GM12875 (cell line): Measurements from ENCODE around the gene SPAG4.
A peak's percentile ranks its signal among the peaks of the same experiment; 100 is the strongest.

Experiments used
- H3K4me3 ChIP-seq: one replicate; pipeline ENCODE4 v1.5.1; 2011; ENCODE audit warnings: low read depth, low read length, control low read depth
- TF ChIP-seq, protein P1 (sequence below): IDR thresholded peaks from 2 replicates; pipeline ENCODE4 v1.5.1; 2011; ENCODE audit warnings: low read depth, mild to moderate bottlenecking, control low read depth, inconsistent platforms, low read length, moderate library complexity, borderline replicate concordance; ENCODE audit not compliant: insufficient read depth

Gene SPAG4

DNA sequence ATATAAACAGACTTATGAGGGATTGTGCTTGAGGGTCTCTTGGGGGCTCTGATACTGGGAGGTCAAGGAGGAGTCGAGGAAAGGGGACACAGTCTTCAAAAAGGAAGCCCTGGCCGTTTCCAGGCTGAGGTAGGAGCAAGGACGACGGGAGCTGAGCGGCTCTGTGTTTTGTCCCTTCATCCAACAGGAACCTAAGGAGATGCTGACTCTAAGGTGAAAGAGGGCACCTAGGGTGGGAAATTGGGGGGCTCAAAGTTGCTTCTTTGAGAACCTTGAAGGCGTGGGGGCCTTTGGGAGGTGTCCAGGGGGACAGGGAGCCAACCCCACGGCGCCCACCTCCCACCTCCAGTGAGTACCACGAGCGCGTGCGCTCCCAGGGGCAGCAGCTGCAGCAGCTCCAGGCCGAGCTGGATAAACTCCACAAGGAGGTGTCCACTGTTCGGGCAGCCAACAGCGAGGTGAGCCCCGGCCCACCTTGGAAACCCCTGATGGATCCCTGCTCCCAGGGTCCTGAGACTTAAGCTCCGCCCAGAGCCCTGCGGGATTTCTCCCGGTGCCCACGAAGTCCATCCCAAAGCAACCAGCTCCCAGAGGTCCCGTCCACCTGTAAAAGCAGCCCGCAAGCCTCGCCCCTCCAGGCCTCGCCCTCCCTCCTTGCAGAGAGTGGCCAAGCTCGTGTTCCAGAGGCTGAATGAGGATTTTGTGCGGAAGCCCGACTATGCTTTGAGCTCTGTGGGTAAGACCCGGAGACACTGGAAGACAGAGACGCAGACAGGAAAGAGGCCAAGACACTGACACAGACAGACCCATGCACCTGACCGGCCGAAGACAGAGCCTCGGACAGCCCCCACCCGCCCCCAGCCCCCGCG is 2.9 kb downstream of the SPAG4 start:
- TF ChIP-seq, protein P1, sequence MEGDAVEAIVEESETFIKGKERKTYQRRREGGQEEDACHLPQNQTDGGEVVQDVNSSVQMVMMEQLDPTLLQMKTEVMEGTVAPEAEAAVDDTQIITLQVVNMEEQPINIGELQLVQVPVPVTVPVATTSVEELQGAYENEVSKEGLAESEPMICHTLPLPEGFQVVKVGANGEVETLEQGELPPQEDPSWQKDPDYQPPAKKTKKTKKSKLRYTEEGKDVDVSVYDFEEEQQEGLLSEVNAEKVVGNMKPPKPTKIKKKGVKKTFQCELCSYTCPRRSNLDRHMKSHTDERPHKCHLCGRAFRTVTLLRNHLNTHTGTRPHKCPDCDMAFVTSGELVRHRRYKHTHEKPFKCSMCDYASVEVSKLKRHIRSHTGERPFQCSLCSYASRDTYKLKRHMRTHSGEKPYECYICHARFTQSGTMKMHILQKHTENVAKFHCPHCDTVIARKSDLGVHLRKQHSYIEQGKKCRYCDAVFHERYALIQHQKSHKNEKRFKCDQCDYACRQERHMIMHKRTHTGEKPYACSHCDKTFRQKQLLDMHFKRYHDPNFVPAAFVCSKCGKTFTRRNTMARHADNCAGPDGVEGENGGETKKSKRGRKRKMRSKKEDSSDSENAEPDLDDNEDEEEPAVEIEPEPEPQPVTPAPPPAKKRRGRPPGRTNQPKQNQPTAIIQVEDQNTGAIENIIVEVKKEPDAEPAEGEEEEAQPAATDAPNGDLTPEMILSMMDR, result no peak
- peak overlapping the region; percentile 58 for H3K4me3 ChIP-seq

DNA sequence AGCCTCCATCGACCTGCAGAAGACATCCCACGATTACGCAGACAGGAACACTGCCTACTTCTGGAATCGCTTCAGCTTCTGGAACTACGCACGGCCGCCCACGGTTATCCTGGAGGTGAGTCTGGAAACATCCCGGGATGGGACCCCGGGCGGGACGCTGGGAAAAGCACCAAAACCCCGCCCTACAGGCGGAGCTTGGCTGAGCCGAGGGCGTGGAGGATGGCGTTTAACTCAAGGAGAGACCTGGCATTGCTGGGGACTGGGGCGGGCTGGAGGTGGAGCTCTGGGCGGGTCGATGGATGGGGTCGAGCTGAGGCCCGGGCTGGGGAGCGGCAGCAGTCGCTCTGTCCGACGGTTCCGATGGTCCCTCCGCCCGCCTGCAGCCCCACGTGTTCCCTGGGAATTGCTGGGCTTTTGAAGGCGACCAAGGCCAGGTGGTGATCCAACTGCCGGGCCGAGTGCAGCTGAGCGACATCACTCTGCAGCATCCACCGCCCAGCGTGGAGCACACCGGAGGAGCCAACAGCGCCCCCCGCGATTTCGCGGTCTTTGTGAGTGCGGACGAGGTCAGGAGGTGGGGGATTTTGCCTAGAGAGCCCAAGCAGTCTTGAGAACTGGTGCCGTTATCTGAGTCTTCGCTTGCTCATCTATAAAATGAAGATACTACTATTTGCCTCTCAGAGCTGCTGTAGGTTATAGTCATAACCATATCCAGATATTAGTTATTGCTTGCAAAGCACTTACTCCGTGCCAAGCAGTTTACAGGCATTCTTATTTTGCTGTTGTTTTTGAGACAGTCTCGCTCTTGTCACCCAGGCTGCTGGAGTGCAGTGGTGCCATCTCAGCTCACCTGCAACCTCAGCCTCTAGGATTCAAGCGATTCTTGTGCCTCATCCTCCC is 3.8 kb downstream of the SPAG4 start:
- TF ChIP-seq, protein P1, result peak; percentile 74
- peak overlapping the region; percentile 58 for H3K4me3 ChIP-seq

GRCh38 chr20:35620818-35621559 is 5.4 kb downstream of the SPAG4 start:
- TF ChIP-seq, protein P1, result no peak

DNA sequence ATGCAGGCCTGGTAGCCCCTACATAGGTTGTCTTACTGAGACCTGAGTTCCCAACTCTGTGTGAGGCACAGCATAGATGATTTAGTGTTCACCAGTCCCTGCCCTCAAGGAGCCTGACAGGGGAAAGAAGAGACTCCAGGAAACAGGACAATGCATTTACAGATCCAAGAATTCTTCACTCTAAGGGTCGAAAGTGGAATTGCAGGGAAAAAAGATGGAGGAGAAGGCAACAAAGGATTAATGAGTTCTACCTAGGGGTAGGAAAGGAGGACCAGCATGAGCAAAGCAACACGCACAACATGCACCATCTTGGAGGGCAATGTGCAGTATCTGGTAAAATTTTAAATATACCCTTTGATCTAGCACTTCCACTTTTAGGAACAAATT is 5.9 kb downstream of the SPAG4 start:
- no peak overlapping the region for H3K4me3 ChIP-seq
- TF ChIP-seq, protein P1, result no peak

More at GRCh38 chr20:35620818-35621559, 5.4 kb downstream of the SPAG4 start:
- H3K4me3 ChIP-seq, result no peak overlapping the region

- H3K4me3 ChIP-seq, result no peak overlapping the region
- TF ChIP-seq, protein P1, result no peak
Measured at GRCh38 chr20:35625584-35626385, 10.2 kb downstream of the SPAG4 start.

GRCh38 chr20:35626386-35627001 is 10.9 kb downstream of the SPAG4 start:
- TF ChIP-seq, protein P1, result no peak
- H3K4me3 ChIP-seq, result no peak overlapping the region
